ENCODE results near the gene LDB3. TPM values are rescaled to one million over a fixed set of nuclear protein-coding genes. Genes with fewer than 3 reads are reported as not detected.

Gene LDB3
- total and polyA plus RNA-seq, 9 of the 15 experiments (the other 6 are each of a cell fraction or from before 2014, with no cell fraction given) = 0.03 TPM; not detected in 8

- TF ChIP-seq PKNOX1 (IDR thresholded peaks at IDR 0.05) = peak; percentile 97
- peak in 1 of 2 experiments; percentile 83; a peak in 2 of 4 replicates for TF ChIP-seq HDAC1 (IDR thresholded peaks at IDR 0.05)
- peak; percentile 73; the same call in 1 of the 2 replicates for TF ChIP-seq MXI1 (IDR thresholded peaks at IDR 0.05; ENCODE audit: low read depth, low read length)
- peak; percentile 67 for TF ChIP-seq NCOR1 (IDR thresholded peaks at IDR 0.05)
- peak; percentile 82 for TF ChIP-seq TEAD4 (IDR thresholded peaks at IDR 0.05; ENCODE audit: low read length)
- no peak for TF ChIP-seq TEAD4 (CRISPR knock-in tag; IDR thresholded peaks at IDR 0.05; ENCODE audit: borderline replicate concordance)
- no peak for TF ChIP-seq GABPB2 (CRISPR knock-in tag; conservative IDR thresholded peaks at IDR 0.05)
- TF ChIP-seq ZNF318 (IDR thresholded peaks at IDR 0.05; ENCODE audit: borderline replicate concordance in 1 of 2, low read depth in 1 of 2) = peak in 1 of 2 experiments; percentile 65; a peak in 1 of 4 replicates
- no peak for TF ChIP-seq ZBTB26 (CRISPR knock-in tag; IDR thresholded peaks at IDR 0.05)
- TF ChIP-seq ZNF584 (CRISPR knock-in tag; IDR thresholded peaks at IDR 0.05; ENCODE audit: low read depth) = no peak
- no peak for TF ChIP-seq IRF1 (CRISPR knock-in tag; IDR thresholded peaks at IDR 0.05; ENCODE audit: borderline replicate concordance)
- TF ChIP-seq RBM25 (IDR thresholded peaks at IDR 0.05; ENCODE audit: low read depth, low read length, severe bottlenecking) = no peak
- TF ChIP-seq SRSF1 (IDR thresholded peaks at IDR 0.05; ENCODE audit: low read depth, low read length) = no peak
- no peak for TF ChIP-seq CSDE1 (IDR thresholded peaks at IDR 0.05)
- no peak for TF ChIP-seq ZNF24 (IDR thresholded peaks at IDR 0.05)
Observed at GRCh38 chr10:86775056-86775869, 107.0 kb downstream of the LDB3 start (continued).
